H1 (cell line): ENCODE results near the gene YBX1. TPM values are rescaled to one million over a fixed set of nuclear protein-coding genes. Genes with fewer than 3 reads are reported as not detected.

ENCODE experiments used
- CHD1 ChIP-seq: IDR thresholded peaks from 2 replicates; pipeline ENCODE4 v1.6.1; 2012; ENCODE audit warnings: low read depth, low read length, improper control_type of control experiment
- CHD2 ChIP-seq: IDR thresholded peaks from 2 replicates; pipeline ENCODE4 v1.6.1; 2012; ENCODE audit warnings: low read length, improper control_type of control experiment
- CREB1 ChIP-seq: IDR thresholded peaks from 2 replicates; pipeline ENCODE4 v1.6.1; 2012; ENCODE audit warnings: inconsistent platforms
- CTBP2 ChIP-seq: IDR thresholded peaks from 2 replicates; pipeline ENCODE4 v1.7.0; 2011; ENCODE audit warnings: borderline replicate concordance, mild to moderate bottlenecking, moderate library complexity, mixed read lengths, low read length; ENCODE audit not compliant: insufficient read depth, insufficient read length
- EGR1 ChIP-seq: IDR thresholded peaks from 2 replicates; pipeline ENCODE4 v1.6.1; 2011; ENCODE audit warnings: low read depth, low read length, borderline replicate concordance
- EZH2 ChIP-seq: fragments of 200-600 bp; sonication (generic); IDR thresholded peaks from 2 replicates; pipeline ENCODE4 v1.7.1; 2012; ENCODE audit warnings: low read depth, mild to moderate bottlenecking, moderate library complexity, low read length, inconsistent platforms; ENCODE audit not compliant: severe bottlenecking
- FOSL1 ChIP-seq: IDR thresholded peaks from 2 replicates; pipeline ENCODE4 v1.6.1; 2011; ENCODE audit warnings: mild to moderate bottlenecking, low read depth, low read length, moderate library complexity; ENCODE audit not compliant: insufficient read depth
- KDM4A ChIP-seq: IDR thresholded peaks from one replicate; pipeline ENCODE4 v1.7.1; 2012; ENCODE audit warnings: low read depth, mild to moderate bottlenecking, moderate library complexity, low read length, inconsistent platforms; ENCODE audit not compliant: severe bottlenecking
- KDM5A ChIP-seq: fragments of 200-600 bp; IDR thresholded peaks from 2 replicates; pipeline ENCODE4 v1.7.1; 2012; ENCODE audit warnings: mild to moderate bottlenecking, low read length, inconsistent platforms, mixed read lengths
- POLR2A ChIP-seq, 2 experiments: IDR thresholded peaks; 1 replicate in 1 of 2; 2 replicates in 1 of 2; pipeline ENCODE4 v1.6.1; 2011; ENCODE audit warnings: low read depth in 2 of 2, low read length in 2 of 2, mild to moderate bottlenecking in 2 of 2; ENCODE audit errors: control extremely low read depth in 1 of 2
- POLR2AphosphoS5 ChIP-seq: IDR thresholded peaks from 2 replicates; pipeline ENCODE4 v1.6.1; 2011; ENCODE audit warnings: low read depth, low read length
- RXRA ChIP-seq: IDR thresholded peaks from 2 replicates; pipeline ENCODE4 v1.6.1; 2011; ENCODE audit warnings: low read depth, mild to moderate bottlenecking, low read length, moderate library complexity; ENCODE audit not compliant: insufficient read depth
- SP1 ChIP-seq: IDR thresholded peaks from 2 replicates; pipeline ENCODE4 v1.6.1; 2011; ENCODE audit warnings: low read depth, low read length
- SP4 ChIP-seq: IDR thresholded peaks from 2 replicates; pipeline ENCODE4 v1.6.1; 2012; ENCODE audit warnings: low read length, inconsistent platforms
- SRF ChIP-seq: IDR thresholded peaks from 2 replicates; pipeline ENCODE4 v1.6.1; 2011; ENCODE audit warnings: mild to moderate bottlenecking, low read depth, low read length, moderate library complexity
- TAF1 ChIP-seq: IDR thresholded peaks from 2 replicates; pipeline ENCODE4 v1.6.1; 2011; ENCODE audit warnings: mild to moderate bottlenecking, low read depth, low read length
- TEAD4 ChIP-seq: IDR thresholded peaks from 2 replicates; pipeline ENCODE4 v1.6.1; 2012; ENCODE audit warnings: low read depth, low read length, inconsistent platforms, mixed read lengths
- YY1 ChIP-seq: IDR thresholded peaks from 2 replicates; pipeline ENCODE4 v1.6.1; 2011; ENCODE audit warnings: low read depth, mild to moderate bottlenecking, low read length
- polyA plus RNA-seq, 7 experiments: library from polyadenylated mRNA; depleted of rRNA in 3 of 7; stranded (reverse) in 5 of 7; unstranded in 2 of 7; fragments of >200 nt in 5 of 7; fragments of 200-250 nt in 2 of 7; gene quantifications; 1 replicate in 5 of 7; 2 replicates in 1 of 7; 4 replicates in 1 of 7; pipeline versions ENCODE4 v1.2.1 to v1.2.3, GENCODE V29; 2011 to 2013; ENCODE audit warnings: missing spikeins in 2 of 7, mixed read lengths in 2 of 7
- total RNA-seq: library from RNA; stranded (reverse); fragmentation: NEBNext Ultra II Directional; extraction: Animal tissue kit (Norgen Biotek cat#: 25700); gene quantifications from 2 replicates; pipeline ENCODE4 v1.2.1, GENCODE V29; 2021
- TF ChIP-seq, protein P1 (sequence below): IDR thresholded peaks from 2 replicates; pipeline ENCODE4 v1.6.1; 2012; ENCODE audit warnings: inconsistent platforms
- TF ChIP-seq, protein P2 (sequence below): IDR thresholded peaks from 2 replicates; pipeline ENCODE4 v1.6.1; 2011; ENCODE audit warnings: low read length, improper control_type of control experiment
- TF ChIP-seq, protein P3 (sequence below): IDR thresholded peaks from 2 replicates; pipeline ENCODE4 v1.6.1; 2012; ENCODE audit warnings: low read length, inconsistent platforms

The YBX1 gene
- total and polyA plus RNA-seq, 2 of the 8 experiments (the other 6 are each of a cell fraction or from before 2014, with no cell fraction given): 438 to 1,219 TPM

DNA sequence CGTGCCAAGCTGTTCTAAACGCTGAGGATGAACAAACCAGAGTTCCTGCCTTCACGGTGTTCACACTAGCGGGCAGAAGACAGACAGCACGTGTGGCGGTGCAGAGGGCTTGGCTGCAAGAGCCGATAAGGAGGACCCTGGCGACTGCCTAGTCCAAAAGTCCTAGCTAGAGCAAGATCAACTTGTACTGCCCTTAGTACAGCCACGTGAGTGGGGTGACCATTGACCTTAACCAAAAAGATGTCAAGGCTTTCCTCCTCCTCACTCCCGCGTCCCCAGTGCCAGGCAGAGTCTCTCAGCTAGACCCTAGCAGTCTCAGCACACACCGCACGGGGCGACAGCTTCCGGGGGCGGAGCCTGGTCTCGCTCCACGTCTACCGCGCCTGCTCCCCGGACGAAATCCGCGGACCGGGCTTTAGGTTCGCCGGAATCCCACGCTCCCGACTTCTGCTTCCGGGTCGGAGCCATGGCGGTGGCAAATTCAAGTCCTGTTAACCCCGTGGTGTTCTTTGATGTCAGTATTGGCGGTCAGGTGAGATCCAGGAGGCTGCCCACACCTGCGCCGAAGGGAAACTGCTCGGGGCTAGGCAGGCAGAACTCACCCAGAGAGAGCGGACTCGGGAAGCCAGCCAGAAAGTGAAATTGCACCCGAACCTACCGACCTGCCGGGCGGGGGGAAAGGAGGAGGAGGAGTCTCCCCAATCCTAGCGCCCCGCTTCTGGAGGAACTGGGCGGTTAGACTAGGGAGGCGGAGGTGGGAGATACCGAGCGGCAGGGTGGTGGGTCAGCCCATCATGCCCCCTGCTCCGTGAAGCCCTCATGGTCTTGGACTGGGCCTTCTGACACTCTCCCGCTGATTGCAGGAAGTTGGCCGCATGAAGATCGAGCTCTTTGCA is 24.0 kb upstream of the YBX1 start, which contains the start of gene PPIH (continued):
- TF ChIP-seq CHD2 (peak; percentile 77; the same call in 1 of the 2 replicates), TAF1 (peak; percentile 83), TEAD4 (peak; percentile 50), SP4 (peak; percentile 80; the same call in 1 of the 2 replicates), FOSL1 (no peak), CHD1 (no peak), CREB1 (peak; percentile 77), POLR2AphosphoS5 (peak; percentile 48; the same call in 1 of the 2 replicates), KDM4A (peak; percentile 62), YY1 (peak; percentile 88), EZH2 (no peak), RXRA (no peak), SRF (0 out of 2 replicates have a peak, but pooled peaks have one; percentile 17), POLR2A (IDR thresholded peaks at IDR 0.05; ENCODE audit: control extremely low read depth in 1 of 2, low read depth in 2 of 2, low read length in 2 of 2) (peak in 1 of 2 experiments; percentile 77; a peak in 2 of 3 replicates), EGR1 (peak; percentile 53; the same call in 1 of the 2 replicates), CTBP2 (peak; percentile 56), SP1 (peak; percentile 95), KDM5A (peak; percentile 53; the same call in 1 of the 2 replicates)
- TF ChIP-seq, protein P1, sequence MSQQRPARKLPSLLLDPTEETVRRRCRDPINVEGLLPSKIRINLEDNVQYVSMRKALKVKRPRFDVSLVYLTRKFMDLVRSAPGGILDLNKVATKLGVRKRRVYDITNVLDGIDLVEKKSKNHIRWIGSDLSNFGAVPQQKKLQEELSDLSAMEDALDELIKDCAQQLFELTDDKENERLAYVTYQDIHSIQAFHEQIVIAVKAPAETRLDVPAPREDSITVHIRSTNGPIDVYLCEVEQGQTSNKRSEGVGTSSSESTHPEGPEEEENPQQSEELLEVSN: peak; percentile 91
- TF ChIP-seq, protein P2, sequence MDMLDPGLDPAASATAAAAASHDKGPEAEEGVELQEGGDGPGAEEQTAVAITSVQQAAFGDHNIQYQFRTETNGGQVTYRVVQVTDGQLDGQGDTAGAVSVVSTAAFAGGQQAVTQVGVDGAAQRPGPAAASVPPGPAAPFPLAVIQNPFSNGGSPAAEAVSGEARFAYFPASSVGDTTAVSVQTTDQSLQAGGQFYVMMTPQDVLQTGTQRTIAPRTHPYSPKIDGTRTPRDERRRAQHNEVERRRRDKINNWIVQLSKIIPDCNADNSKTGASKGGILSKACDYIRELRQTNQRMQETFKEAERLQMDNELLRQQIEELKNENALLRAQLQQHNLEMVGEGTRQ: no peak
- TF ChIP-seq, protein P3, sequence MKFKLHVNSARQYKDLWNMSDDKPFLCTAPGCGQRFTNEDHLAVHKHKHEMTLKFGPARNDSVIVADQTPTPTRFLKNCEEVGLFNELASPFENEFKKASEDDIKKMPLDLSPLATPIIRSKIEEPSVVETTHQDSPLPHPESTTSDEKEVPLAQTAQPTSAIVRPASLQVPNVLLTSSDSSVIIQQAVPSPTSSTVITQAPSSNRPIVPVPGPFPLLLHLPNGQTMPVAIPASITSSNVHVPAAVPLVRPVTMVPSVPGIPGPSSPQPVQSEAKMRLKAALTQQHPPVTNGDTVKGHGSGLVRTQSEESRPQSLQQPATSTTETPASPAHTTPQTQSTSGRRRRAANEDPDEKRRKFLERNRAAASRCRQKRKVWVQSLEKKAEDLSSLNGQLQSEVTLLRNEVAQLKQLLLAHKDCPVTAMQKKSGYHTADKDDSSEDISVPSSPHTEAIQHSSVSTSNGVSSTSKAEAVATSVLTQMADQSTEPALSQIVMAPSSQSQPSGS: no peak
